Measurements from ENCODE around the gene SUPT3H.

Gene SUPT3H

DNA sequence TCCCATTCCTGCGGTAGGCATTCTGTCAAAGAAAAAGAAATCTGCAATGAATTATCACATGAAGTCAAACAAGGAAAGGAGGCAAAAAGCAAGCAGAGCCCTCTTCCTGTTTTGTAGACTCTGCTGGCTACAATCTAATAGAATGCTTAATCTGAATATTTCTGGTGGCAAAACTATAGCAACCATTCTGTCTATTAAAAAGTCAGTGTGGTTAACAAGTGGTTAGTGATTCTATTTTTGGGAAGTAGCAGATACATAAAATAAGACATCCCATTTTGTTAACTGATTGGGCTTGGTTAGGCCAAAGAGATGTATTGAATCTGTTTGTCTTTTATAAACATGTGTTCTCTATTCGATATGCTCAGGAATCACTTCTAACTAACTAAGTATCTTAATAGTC lies 547.9 kb downstream of the SUPT3H start:
- no peak for DNase-seq (ENCODE audit: extremely low read depth, low read depth)
- H3K4me3 ChIP-seq (replicated peaks; ENCODE audit: low read depth, low read length), result no peak overlapping the region

DNA sequence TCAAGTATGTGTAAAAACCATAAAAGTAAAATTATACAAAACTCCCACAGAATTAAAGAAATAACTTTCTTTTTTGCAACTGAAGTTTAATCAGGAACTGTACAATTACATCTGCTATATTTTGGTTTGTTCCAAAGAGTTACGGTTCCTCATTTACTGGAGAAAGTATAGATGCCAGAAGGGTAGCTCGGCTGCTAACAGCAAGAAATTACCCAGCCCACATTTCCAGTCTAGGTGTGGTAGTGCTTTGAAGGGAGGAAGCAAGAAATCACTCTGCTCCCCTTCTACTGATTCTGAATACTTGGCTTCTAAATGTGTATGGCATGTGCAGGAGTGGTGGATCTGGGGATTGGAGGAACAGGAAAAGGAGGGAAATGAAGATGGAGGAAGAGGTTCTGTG lies 549.0 kb downstream of the SUPT3H start:
- no peak for DNase-seq (ENCODE audit: extremely low read depth, low read depth)
- no peak overlapping the region for H3K4me3 ChIP-seq (replicated peaks; ENCODE audit: low read depth, low read length)
- TF ChIP-seq, protein P1, sequence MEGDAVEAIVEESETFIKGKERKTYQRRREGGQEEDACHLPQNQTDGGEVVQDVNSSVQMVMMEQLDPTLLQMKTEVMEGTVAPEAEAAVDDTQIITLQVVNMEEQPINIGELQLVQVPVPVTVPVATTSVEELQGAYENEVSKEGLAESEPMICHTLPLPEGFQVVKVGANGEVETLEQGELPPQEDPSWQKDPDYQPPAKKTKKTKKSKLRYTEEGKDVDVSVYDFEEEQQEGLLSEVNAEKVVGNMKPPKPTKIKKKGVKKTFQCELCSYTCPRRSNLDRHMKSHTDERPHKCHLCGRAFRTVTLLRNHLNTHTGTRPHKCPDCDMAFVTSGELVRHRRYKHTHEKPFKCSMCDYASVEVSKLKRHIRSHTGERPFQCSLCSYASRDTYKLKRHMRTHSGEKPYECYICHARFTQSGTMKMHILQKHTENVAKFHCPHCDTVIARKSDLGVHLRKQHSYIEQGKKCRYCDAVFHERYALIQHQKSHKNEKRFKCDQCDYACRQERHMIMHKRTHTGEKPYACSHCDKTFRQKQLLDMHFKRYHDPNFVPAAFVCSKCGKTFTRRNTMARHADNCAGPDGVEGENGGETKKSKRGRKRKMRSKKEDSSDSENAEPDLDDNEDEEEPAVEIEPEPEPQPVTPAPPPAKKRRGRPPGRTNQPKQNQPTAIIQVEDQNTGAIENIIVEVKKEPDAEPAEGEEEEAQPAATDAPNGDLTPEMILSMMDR (IDR thresholded peaks at IDR 0.05; ENCODE audit: low read depth, low read length, missing control alignments), result no peak

More for the DNA sequence above, 547.9 kb downstream of the SUPT3H start:
- TF ChIP-seq, protein P1 (IDR thresholded peaks at IDR 0.05; ENCODE audit: low read depth, low read length, missing control alignments), result no peak

DNA sequence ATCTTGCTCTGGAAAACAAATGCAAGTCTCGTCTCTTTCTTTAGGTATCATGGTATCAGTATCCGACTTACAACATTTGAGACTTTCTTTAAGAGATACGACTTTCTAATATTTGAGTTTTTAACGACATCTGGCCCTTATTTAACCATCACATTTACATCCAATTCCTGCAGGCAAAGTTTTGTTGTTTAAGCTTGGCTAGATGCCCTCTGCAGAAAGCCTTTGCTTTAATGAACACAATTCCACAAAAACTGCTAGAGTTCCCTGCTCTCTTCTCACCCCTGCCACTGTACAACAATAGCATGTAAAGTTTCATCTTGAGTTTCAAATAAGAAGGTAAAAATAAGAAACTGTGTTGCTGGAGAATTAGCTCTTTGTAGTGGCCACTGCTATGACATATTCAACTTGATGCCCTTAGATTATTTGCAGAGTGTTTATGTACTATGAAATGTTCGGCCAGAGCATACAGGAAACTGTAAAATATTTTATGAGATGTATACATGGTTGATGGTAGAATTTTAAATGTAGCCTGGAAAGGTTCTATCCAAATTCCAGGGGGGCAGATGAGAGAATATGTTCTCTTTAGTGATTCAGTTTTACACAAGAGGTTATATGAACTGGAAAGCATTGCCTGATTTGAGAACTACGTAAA lies 551.6 kb downstream of the SUPT3H start:
- DNase-seq (ENCODE audit: extremely low read depth, low read depth), result no peak
- H3K4me3 ChIP-seq (replicated peaks; ENCODE audit: low read depth, low read length), result no peak overlapping the region
- TF ChIP-seq, protein P1 (IDR thresholded peaks at IDR 0.05; ENCODE audit: low read depth, low read length, missing control alignments), result no peak

DNA sequence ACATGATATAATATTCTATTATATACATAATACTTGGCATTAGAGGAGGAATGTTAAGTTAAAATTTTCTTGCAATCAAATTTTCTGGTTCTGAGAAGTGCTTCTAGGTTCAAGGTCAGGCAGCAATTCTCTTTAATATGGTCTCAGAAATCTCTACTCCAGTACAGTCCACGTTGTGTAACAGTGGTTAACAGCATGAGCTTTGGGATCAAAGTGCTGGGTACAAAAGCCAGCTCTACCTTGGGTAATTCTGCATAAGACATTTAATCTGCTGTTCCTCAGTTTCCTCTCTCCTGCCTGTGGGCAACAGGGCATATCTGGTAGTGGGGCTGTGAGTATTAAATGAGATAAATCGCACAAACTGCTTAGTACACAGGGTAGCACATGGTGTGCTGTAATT lies 552.5 kb downstream of the SUPT3H start:
- no peak overlapping the region for H3K4me3 ChIP-seq (replicated peaks; ENCODE audit: low read depth, low read length)
- TF ChIP-seq, protein P1 (IDR thresholded peaks at IDR 0.05; ENCODE audit: low read depth, low read length, missing control alignments), result no peak
- DNase-seq (ENCODE audit: extremely low read depth, low read depth), result no peak

DNA sequence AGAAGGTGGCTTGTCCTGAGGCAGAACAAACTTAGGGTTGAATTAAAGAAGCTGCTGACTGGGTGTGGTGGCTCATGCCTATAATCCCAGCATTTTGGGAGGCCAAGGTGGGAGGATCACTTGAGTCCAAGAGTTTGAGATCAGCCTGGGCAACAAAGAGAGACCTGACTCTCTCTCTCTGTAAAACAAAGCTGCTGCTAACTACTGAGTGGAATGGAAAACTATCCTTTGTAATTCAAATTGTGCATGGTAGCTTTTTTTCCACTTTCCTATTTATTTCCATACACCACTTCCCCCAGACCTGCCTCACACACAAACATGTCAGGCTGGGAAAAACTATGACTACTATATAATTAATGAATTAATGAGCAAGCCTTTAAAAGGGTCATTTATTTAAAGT lies 553.2 kb downstream of the SUPT3H start:
- no peak for DNase-seq (ENCODE audit: extremely low read depth, low read depth)
- H3K4me3 ChIP-seq (replicated peaks; ENCODE audit: low read depth, low read length), result no peak overlapping the region
- TF ChIP-seq, protein P1 (IDR thresholded peaks at IDR 0.05; ENCODE audit: low read depth, low read length, missing control alignments), result no peak

DNA sequence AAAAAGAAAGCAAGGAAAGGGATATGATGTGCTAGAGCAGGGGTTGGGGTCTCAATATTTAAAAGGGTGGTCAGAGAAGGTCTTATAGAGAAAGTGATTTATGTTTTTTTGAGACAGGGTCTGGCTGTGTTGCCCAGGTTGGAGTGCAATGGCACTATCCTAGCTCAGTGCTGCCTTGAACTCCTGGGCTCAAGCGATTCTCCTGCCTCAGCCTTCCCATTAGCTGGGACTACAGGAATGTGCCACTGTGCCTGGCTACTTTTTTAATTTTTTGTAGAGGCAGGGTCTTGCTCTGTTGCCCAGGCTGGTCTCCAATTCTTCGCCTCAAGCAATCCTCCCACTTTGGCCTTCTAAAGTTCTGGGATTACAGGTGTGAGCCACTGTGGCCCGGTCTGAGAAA lies 557.0 kb downstream of the SUPT3H start:
- H3K4me3 ChIP-seq (replicated peaks; ENCODE audit: low read depth, low read length), result no peak overlapping the region
- DNase-seq (ENCODE audit: extremely low read depth, low read depth), result no peak
- TF ChIP-seq, protein P1 (IDR thresholded peaks at IDR 0.05; ENCODE audit: low read depth, low read length, missing control alignments), result no peak

DNA sequence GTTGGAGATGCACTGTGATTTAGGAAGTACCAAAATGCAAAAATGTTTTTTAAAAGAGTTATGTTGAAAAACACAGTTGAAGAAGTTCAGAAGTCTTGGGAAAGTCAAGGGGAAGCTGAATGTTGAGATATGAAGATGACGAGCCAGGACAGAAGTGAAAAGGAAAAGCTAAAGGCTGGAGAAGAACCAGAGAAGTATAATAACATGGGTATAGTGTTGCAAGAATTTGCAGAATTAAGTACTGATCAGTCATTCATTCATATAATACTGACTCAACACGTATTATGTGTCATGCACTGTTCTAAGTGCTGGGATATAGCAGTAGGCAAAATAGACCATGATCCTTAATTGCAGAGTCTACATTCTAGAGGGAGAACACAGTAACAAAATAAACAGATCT lies 557.4 kb downstream of the SUPT3H start:
- H3K4me3 ChIP-seq (replicated peaks; ENCODE audit: low read depth, low read length), result no peak overlapping the region
- DNase-seq (ENCODE audit: extremely low read depth, low read depth), result no peak
- TF ChIP-seq, protein P1 (IDR thresholded peaks at IDR 0.05; ENCODE audit: low read depth, low read length, missing control alignments), result no peak
